WI38 (cell line): Measurements from ENCODE around the gene OR6C74.

Experiments used
- H3K4me3 ChIP-seq: 2 replicates; pipeline ENCODE4 v1.5.1; 2011; ENCODE audit warnings: low read depth, mild to moderate bottlenecking, control low read depth, low read length
- TF ChIP-seq, protein P1 (sequence below): IDR thresholded peaks from 2 replicates; pipeline ENCODE4 v1.5.1; 2012; ENCODE audit warnings: low read depth, mild to moderate bottlenecking, control low read depth, low read length

Gene OR6C74

DNA sequence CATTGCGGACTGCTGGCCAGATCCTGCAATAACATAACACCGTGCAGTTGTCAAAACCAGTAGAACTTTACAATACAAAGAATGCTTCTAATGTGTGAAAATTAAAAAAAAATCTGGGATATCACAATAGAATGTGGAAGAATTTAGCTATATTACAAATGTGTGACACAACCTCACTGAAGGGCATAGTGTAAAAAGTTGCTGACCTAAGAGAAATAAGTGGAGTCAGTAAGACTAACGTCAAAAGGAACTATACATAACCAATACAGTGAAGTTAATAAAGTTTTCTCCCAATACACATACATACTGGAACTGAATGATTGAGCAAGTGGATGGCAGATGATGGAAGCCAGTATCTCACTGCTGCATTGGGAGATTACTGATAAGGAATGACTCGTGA is 12.4 kb downstream of the OR6C74 start:
- TF ChIP-seq, protein P1, sequence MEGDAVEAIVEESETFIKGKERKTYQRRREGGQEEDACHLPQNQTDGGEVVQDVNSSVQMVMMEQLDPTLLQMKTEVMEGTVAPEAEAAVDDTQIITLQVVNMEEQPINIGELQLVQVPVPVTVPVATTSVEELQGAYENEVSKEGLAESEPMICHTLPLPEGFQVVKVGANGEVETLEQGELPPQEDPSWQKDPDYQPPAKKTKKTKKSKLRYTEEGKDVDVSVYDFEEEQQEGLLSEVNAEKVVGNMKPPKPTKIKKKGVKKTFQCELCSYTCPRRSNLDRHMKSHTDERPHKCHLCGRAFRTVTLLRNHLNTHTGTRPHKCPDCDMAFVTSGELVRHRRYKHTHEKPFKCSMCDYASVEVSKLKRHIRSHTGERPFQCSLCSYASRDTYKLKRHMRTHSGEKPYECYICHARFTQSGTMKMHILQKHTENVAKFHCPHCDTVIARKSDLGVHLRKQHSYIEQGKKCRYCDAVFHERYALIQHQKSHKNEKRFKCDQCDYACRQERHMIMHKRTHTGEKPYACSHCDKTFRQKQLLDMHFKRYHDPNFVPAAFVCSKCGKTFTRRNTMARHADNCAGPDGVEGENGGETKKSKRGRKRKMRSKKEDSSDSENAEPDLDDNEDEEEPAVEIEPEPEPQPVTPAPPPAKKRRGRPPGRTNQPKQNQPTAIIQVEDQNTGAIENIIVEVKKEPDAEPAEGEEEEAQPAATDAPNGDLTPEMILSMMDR: no peak
- no peak overlapping the region for H3K4me3 ChIP-seq

DNA sequence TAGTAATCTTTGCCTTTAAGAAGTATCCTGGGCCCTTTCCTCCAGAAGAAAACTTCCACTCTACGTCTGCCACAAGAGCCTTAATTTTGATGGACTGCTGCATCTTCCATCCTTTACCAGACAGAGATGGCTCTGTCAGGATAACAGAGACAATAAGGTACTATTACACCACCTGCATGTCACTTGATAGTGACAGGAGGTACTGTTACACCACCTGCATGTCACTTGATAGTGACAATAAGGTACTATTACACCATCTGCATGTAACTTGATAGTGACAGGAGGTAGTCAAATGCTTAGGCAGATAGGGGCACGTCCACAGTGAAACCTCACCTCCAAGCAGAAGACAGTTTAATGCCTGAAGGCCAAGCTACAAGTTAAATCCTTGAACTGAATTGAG is 13.9 kb downstream of the OR6C74 start:
- no peak overlapping the region for H3K4me3 ChIP-seq
- TF ChIP-seq, protein P1: no peak

DNA sequence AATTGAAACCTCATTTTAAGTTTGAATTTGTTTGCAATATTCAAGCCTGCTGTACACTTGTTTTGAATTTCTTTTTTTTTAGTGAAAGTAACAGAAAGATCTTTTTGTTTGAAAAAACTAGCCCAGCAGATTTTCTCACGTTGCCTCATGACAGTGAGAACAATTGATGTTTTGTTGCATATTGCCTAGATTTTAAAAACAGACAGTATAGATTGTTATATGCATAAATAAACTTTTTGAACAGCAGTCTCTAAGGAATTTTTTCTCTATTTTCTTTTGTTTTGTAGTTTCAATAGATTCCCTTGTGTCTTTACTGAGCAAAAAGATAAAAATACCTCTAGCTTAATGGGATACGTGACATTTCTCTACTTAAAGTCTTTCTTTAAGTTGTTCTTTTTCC is 36.6 kb downstream of the OR6C74 start:
- TF ChIP-seq, protein P1: no peak
- no peak overlapping the region for H3K4me3 ChIP-seq

GRCh38 chr12:55289999-55290398 is 45.6 kb downstream of the OR6C74 start:
- no peak overlapping the region for H3K4me3 ChIP-seq
- TF ChIP-seq, protein P1: no peak
